ENCODE results near the gene CFAP410.

GRCh38 chr21:44306936-44307704 is 32.1 kb downstream of the CFAP410 start:
- TF ChIP-seq, protein P1, sequence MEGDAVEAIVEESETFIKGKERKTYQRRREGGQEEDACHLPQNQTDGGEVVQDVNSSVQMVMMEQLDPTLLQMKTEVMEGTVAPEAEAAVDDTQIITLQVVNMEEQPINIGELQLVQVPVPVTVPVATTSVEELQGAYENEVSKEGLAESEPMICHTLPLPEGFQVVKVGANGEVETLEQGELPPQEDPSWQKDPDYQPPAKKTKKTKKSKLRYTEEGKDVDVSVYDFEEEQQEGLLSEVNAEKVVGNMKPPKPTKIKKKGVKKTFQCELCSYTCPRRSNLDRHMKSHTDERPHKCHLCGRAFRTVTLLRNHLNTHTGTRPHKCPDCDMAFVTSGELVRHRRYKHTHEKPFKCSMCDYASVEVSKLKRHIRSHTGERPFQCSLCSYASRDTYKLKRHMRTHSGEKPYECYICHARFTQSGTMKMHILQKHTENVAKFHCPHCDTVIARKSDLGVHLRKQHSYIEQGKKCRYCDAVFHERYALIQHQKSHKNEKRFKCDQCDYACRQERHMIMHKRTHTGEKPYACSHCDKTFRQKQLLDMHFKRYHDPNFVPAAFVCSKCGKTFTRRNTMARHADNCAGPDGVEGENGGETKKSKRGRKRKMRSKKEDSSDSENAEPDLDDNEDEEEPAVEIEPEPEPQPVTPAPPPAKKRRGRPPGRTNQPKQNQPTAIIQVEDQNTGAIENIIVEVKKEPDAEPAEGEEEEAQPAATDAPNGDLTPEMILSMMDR (IDR thresholded peaks at IDR 0.05) = no peak
- no peak for TF ChIP-seq POLR2A (IDR thresholded peaks at IDR 0.05)
- TF ChIP-seq EP300 (IDR thresholded peaks at IDR 0.05) = no peak
